GM13977 (cell line): ENCODE measurements around the gene EHMT1.

Experiments used
- DNase-seq: peaks from one replicate; pipeline ENCODE4 v3.0.0; 2012; ENCODE audit warnings: low spot score
- CTCF ChIP-seq: IDR thresholded peaks from 2 replicates; pipeline ENCODE4 v1.5.1; 2012; ENCODE audit warnings: mild to moderate bottlenecking, control low read depth; ENCODE audit not compliant: insufficient read depth; ENCODE audit errors: extremely low read depth, missing control alignments
- in situ Hi-C: fragments of 300-500 bp; cut with MboI; formaldehyde crosslinking; loops from one replicate; pipeline ENCODE4 v1.12.0; 2022; ENCODE audit warnings: low sequenced_read_pairs, low pct_unique_long_range_greater_than_20kb, mixed read lengths, inconsistent platforms; ENCODE audit not compliant: unreplicated experiment

Gene EHMT1

GRCh38 chr9:137672907-137673791 lies 54.3 kb downstream of the EHMT1 start:
- DNase-seq, result peak; percentile 86
- peak; percentile 78 for TF ChIP-seq CTCF
- in situ Hi-C loops, result no loop called here

- no peak for DNase-seq
- in situ Hi-C loops, result no loop called here
- TF ChIP-seq CTCF, result no peak
These were observed 55.1 kb downstream of the EHMT1 start for GRCh38 chr9:137673886-137674285.

- no peak for TF ChIP-seq CTCF
- no peak for DNase-seq
- in situ Hi-C loops, result no loop called here
These were observed 55.6 kb downstream of the EHMT1 start for GRCh38 chr9:137674307-137674975.

- no peak for TF ChIP-seq CTCF
- in situ Hi-C loops, result loop anchor here (5.0 kb wide), 1 partner anchor 82 kb away; no protein-coding TSS in a partner anchor
These were observed 56.1 kb downstream of the EHMT1 start for GRCh38 chr9:137674976-137675320.

GRCh38 chr9:137676998-137677397 lies 58.2 kb downstream of the EHMT1 start:
- in situ Hi-C loops, result loop anchor here (5.0 kb wide), 1 partner anchor 80 kb away; no protein-coding TSS in a partner anchor
- DNase-seq, result no peak
- TF ChIP-seq CTCF, result no peak

More at GRCh38 chr9:137674976-137675320, 56.1 kb downstream of the EHMT1 start:
- no peak for DNase-seq

- TF ChIP-seq CTCF, result no peak
- in situ Hi-C loops, result loop anchor here (5.0 kb wide), 1 partner anchor 79 kb away; no protein-coding TSS in a partner anchor
- no peak for DNase-seq
These were observed 59.4 kb downstream of the EHMT1 start for GRCh38 chr9:137678202-137678601.
